Tibial nerve (tissue), 3 donors: ENCODE data around the gene HSPA9.

Experiments used
- POLR2A ChIP-seq, 2 donors: fragments of 450-650 bp; IDR thresholded peaks; one replicate each; pipeline ENCODE4 v1.6.1; 2017; ENCODE audit warnings: antibody characterized with exemption in 2 of 2, mild to moderate bottlenecking in 2 of 2, moderate library complexity in 2 of 2
- TF ChIP-seq, protein P1 (sequence below), 5 experiments: fragments of 200-600 bp in 3 of 5; fragments of 450-650 bp in 2 of 5; sonication (generic) in 3 of 5; IDR thresholded peaks; one replicate each; pipeline ENCODE4 v1.5.1; 2016 to 2019; ENCODE audit warnings: antibody characterized with exemption in 5 of 5, mild to moderate bottlenecking in 3 of 5, moderate library complexity in 2 of 5

DNA sequence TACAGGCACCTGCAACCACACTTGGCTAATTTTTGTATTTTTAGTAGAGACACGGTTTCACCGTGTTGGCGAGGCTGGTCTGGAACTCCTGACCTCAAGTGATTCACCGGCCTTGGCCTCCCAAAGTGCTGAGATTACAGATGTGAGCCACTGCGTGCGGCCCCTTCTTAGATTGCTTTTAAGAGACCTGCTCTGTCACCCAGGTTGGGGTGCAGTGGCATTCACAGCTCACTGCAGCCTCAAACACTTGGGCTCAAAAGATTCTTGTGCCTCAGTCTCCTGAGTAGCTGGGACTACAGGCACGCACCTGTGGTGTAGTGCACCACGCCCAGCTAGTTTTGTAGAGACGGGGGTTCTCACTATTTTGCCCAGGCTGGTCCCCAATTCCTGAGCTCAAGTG is 11.0 kb downstream of the HSPA9 start:
- TF ChIP-seq POLR2A (IDR thresholded peaks at IDR 0.05) = no peak
- TF ChIP-seq, protein P1, sequence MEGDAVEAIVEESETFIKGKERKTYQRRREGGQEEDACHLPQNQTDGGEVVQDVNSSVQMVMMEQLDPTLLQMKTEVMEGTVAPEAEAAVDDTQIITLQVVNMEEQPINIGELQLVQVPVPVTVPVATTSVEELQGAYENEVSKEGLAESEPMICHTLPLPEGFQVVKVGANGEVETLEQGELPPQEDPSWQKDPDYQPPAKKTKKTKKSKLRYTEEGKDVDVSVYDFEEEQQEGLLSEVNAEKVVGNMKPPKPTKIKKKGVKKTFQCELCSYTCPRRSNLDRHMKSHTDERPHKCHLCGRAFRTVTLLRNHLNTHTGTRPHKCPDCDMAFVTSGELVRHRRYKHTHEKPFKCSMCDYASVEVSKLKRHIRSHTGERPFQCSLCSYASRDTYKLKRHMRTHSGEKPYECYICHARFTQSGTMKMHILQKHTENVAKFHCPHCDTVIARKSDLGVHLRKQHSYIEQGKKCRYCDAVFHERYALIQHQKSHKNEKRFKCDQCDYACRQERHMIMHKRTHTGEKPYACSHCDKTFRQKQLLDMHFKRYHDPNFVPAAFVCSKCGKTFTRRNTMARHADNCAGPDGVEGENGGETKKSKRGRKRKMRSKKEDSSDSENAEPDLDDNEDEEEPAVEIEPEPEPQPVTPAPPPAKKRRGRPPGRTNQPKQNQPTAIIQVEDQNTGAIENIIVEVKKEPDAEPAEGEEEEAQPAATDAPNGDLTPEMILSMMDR (IDR thresholded peaks at IDR 0.05) = no peak
